SK-N-SH treated with all-trans-retinoic acid at 6 μM for 48 hours (cell line): ENCODE data around the gene KAT6B.

Source experiments
- ATAC-seq: fragments of 200-7000 bp; cut with Tn5 transposase; 3 replicates; pipeline ENCODE4 v1.9.1; 2020; ENCODE audit warnings: mild to moderate bottlenecking, moderate library complexity
- ARNTL ChIP-seq: fragments of 450-650 bp; formaldehyde crosslinking; IDR thresholded peaks from 2 replicates; pipeline ENCODE4 v1.5.0; 2020; ENCODE audit warnings: low read depth, mild to moderate bottlenecking, moderate library complexity, borderline replicate concordance
- BACH2 ChIP-seq: fragments of 250-450 bp; sonication (Bioruptor Pico); IDR thresholded peaks from 2 replicates; pipeline ENCODE4 v1.9.0; 2021; ENCODE audit warnings: mild to moderate bottlenecking, borderline replicate concordance
- CSDC2 ChIP-seq: fragments of 250-450 bp; sonication (Bioruptor Pico); IDR thresholded peaks from 2 replicates; pipeline ENCODE4 v1.5.0; 2020; ENCODE audit warnings: mild to moderate bottlenecking, moderate library complexity
- ESRRG ChIP-seq: fragments of 250-450 bp; sonication (Bioruptor Pico); IDR thresholded peaks from 2 replicates; pipeline ENCODE4 v1.6.1; 2021; ENCODE audit warnings: mild to moderate bottlenecking
- GLIS3 ChIP-seq: fragments of 250-450 bp; sonication (Bioruptor Pico); IDR thresholded peaks from 2 replicates; pipeline ENCODE4 v1.5.0; 2020; ENCODE audit warnings: mild to moderate bottlenecking, moderate library complexity
- ISL1 ChIP-seq: fragments of 250-450 bp; sonication (Bioruptor Pico); IDR thresholded peaks from 2 replicates; pipeline ENCODE4 v2.1.2; 2022; ENCODE audit warnings: mild to moderate bottlenecking, moderate library complexity
- OSR1 ChIP-seq: fragments of 250-450 bp; sonication (Bioruptor Pico); IDR thresholded peaks from 2 replicates; pipeline ENCODE4 v1.8.0; 2022; ENCODE audit warnings: moderate library complexity, mild to moderate bottlenecking, inconsistent platforms
- PPARA ChIP-seq: fragments of 250-450 bp; sonication (Bioruptor Pico); IDR thresholded peaks from 2 replicates; pipeline ENCODE4 v1.5.0; 2020; ENCODE audit warnings: mild to moderate bottlenecking, borderline replicate concordance
- RARB ChIP-seq: fragments of 250-450 bp; sonication (Bioruptor Pico); IDR thresholded peaks from 2 replicates; pipeline ENCODE4 v1.8.0; 2021; ENCODE audit warnings: mild to moderate bottlenecking, moderate library complexity
- SNAI2 ChIP-seq: fragments of 250-450 bp; sonication (Bioruptor Pico); IDR thresholded peaks from 2 replicates; pipeline ENCODE4 v1.5.0; 2020; ENCODE audit warnings: mild to moderate bottlenecking, moderate library complexity
- TCF4 ChIP-seq: fragments of 250-450 bp; sonication (Bioruptor Pico); IDR thresholded peaks from 2 replicates; pipeline ENCODE4 v1.8.0; 2021; ENCODE audit warnings: mild to moderate bottlenecking, moderate library complexity, borderline replicate concordance
- TOX ChIP-seq: fragments of 250-450 bp; sonication (Bioruptor Pico); IDR thresholded peaks from 2 replicates; pipeline ENCODE4 v1.8.0; 2021; ENCODE audit warnings: mild to moderate bottlenecking, moderate library complexity, borderline replicate concordance
- ZC3H10 ChIP-seq: fragments of 250-450 bp; sonication (Bioruptor Pico); IDR thresholded peaks from 2 replicates; pipeline ENCODE4 v1.5.1; 2021; ENCODE audit warnings: mild to moderate bottlenecking, moderate library complexity
- ZFP3 ChIP-seq: fragments of 250-450 bp; sonication (Bioruptor Pico); IDR thresholded peaks from 2 replicates; pipeline ENCODE4 v1.5.0; 2020; ENCODE audit warnings: mild to moderate bottlenecking, moderate library complexity
- ZNF565 ChIP-seq: fragments of 450-650 bp; formaldehyde crosslinking; conservative IDR thresholded peaks from 2 replicates; pipeline ENCODE4 v1.5.0; 2020; ENCODE audit warnings: low read depth, mild to moderate bottlenecking, moderate library complexity
- ZNF70 ChIP-seq: fragments of 450-650 bp; formaldehyde crosslinking; IDR thresholded peaks from 2 replicates; pipeline ENCODE4 v1.5.0; 2020; ENCODE audit warnings: mild to moderate bottlenecking, moderate library complexity
- ZNF8 ChIP-seq: fragments of 450-650 bp; formaldehyde crosslinking; IDR thresholded peaks from 2 replicates; pipeline ENCODE4 v1.5.0; 2020; ENCODE audit warnings: mild to moderate bottlenecking, moderate library complexity
- TF ChIP-seq, protein P1 (sequence below): fragments of 250-450 bp; sonication (Bioruptor Pico); IDR thresholded peaks from 2 replicates; pipeline ENCODE4 v1.8.0; 2021; ENCODE audit warnings: low read depth, mild to moderate bottlenecking, moderate library complexity, borderline replicate concordance
- TF ChIP-seq, protein P2 (sequence below): fragments of 250-450 bp; sonication (Bioruptor Pico); IDR thresholded peaks from 2 replicates; pipeline ENCODE4 v1.5.1; 2020; ENCODE audit warnings: low read depth, mild to moderate bottlenecking, moderate library complexity
- TF ChIP-seq, protein P3 (sequence below): fragments of 250-450 bp; sonication (Bioruptor Pico); IDR thresholded peaks from 2 replicates; pipeline ENCODE4 v1.8.0; 2020; ENCODE audit warnings: mild to moderate bottlenecking, moderate library complexity, borderline replicate concordance
- TF ChIP-seq, protein P4 (sequence below): fragments of 250-450 bp; sonication (Bioruptor Pico); IDR thresholded peaks from 2 replicates; pipeline ENCODE4 v1.5.1; 2021; ENCODE audit warnings: mild to moderate bottlenecking, moderate library complexity
- TF ChIP-seq, protein P5 (sequence below): fragments of 250-450 bp; sonication (Bioruptor Pico); IDR thresholded peaks from 2 replicates; pipeline ENCODE4 v1.5.0; 2020; ENCODE audit warnings: mild to moderate bottlenecking, moderate library complexity

KAT6B gene

DNA sequence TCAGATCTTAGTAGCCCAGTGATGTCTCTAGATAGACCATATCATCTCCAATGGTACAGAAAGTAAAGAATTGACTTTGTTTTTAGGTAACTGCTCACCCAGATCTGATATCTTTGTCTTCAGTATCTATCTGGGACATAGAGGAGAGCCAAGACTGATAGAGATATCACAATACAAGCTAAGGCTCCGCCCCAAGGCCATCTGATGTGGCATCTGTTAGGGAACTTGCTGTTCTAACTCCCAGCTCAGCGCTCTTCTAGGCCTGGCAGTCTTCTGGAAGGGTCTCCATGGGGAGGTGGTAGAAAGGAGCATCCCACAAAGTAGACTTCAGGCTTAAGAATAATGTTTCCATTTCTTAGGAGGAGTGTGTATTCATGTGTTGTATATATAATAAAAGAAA lies 196.7 kb downstream of the KAT6B start:
- no peak for TF ChIP-seq ISL1 (CRISPR knock-in tag)
- no peak for TF ChIP-seq CSDC2 (CRISPR knock-in tag)
- TF ChIP-seq, protein P1, sequence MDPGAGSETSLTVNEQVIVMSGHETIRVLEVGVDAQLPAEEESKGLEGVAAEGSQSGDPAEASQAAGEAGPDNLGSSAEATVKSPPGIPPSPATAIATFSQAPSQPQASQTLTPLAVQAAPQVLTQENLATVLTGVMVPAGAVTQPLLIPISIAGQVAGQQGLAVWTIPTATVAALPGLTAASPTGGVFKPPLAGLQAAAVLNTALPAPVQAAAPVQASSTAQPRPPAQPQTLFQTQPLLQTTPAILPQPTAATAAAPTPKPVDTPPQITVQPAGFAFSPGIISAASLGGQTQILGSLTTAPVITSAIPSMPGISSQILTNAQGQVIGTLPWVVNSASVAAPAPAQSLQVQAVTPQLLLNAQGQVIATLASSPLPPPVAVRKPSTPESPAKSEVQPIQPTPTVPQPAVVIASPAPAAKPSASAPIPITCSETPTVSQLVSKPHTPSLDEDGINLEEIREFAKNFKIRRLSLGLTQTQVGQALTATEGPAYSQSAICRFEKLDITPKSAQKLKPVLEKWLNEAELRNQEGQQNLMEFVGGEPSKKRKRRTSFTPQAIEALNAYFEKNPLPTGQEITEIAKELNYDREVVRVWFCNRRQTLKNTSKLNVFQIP (CRISPR knock-in tag): no peak
- no peak for TF ChIP-seq ARNTL
- no peak for TF ChIP-seq OSR1
- TF ChIP-seq PPARA (CRISPR knock-in tag): no peak
- no peak for TF ChIP-seq TOX (CRISPR knock-in tag)
- no peak for TF ChIP-seq SNAI2 (CRISPR knock-in tag)
- TF ChIP-seq, protein P2, sequence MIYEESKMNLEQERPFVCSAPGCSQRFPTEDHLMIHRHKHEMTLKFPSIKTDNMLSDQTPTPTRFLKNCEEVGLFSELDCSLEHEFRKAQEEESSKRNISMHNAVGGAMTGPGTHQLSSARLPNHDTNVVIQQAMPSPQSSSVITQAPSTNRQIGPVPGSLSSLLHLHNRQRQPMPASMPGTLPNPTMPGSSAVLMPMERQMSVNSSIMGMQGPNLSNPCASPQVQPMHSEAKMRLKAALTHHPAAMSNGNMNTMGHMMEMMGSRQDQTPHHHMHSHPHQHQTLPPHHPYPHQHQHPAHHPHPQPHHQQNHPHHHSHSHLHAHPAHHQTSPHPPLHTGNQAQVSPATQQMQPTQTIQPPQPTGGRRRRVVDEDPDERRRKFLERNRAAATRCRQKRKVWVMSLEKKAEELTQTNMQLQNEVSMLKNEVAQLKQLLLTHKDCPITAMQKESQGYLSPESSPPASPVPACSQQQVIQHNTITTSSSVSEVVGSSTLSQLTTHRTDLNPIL: no peak
- TF ChIP-seq ESRRG (CRISPR knock-in tag): no peak
- TF ChIP-seq ZNF8 (CRISPR knock-in tag): no peak
- no peak for TF ChIP-seq ZFP3 (CRISPR knock-in tag)
- no peak for TF ChIP-seq ZNF70 (CRISPR knock-in tag)
- TF ChIP-seq BACH2: no peak
- TF ChIP-seq RARB: no peak
- TF ChIP-seq ZNF565 (CRISPR knock-in tag): no peak
- TF ChIP-seq GLIS3 (CRISPR knock-in tag): no peak
- TF ChIP-seq, protein P3, sequence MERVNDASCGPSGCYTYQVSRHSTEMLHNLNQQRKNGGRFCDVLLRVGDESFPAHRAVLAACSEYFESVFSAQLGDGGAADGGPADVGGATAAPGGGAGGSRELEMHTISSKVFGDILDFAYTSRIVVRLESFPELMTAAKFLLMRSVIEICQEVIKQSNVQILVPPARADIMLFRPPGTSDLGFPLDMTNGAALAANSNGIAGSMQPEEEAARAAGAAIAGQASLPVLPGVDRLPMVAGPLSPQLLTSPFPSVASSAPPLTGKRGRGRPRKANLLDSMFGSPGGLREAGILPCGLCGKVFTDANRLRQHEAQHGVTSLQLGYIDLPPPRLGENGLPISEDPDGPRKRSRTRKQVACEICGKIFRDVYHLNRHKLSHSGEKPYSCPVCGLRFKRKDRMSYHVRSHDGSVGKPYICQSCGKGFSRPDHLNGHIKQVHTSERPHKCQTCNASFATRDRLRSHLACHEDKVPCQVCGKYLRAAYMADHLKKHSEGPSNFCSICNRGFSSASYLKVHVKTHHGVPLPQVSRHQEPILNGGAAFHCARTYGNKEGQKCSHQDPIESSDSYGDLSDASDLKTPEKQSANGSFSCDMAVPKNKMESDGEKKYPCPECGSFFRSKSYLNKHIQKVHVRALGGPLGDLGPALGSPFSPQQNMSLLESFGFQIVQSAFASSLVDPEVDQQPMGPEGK (CRISPR knock-in tag): no peak
- TF ChIP-seq, protein P4, sequence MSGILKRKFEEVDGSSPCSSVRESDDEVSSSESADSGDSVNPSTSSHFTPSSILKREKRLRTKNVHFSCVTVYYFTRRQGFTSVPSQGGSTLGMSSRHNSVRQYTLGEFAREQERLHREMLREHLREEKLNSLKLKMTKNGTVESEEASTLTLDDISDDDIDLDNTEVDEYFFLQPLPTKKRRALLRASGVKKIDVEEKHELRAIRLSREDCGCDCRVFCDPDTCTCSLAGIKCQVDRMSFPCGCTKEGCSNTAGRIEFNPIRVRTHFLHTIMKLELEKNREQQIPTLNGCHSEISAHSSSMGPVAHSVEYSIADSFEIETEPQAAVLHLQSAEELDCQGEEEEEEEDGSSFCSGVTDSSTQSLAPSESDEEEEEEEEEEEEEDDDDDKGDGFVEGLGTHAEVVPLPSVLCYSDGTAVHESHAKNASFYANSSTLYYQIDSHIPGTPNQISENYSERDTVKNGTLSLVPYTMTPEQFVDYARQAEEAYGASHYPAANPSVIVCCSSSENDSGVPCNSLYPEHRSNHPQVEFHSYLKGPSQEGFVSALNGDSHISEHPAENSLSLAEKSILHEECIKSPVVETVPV: no peak
- TF ChIP-seq ZC3H10: no peak

DNA sequence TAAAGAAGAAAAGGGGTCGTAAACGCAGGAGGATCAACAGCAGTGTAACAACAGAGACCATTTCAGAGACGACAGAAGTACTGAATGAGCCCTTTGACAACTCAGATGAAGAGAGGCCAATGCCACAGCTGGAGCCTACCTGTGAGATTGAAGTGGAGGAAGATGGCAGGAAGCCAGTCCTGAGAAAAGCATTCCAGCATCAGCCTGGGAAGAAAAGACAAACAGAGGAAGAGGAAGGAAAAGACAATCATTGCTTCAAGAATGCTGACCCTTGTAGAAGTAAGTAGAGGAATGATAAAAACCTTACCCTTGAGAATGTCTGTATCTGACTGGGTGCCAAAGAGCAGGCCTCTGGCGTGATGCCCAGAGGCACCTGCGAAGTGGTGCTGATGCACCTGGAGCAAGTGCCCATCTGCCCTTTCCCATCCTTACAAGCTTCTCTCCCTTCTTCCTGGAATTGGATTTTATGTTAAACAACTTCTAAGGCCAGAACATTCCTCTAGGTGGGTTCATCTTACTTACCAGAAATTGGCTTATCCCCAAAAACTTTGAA lies 198.6 kb downstream of the KAT6B start:
- TF ChIP-seq ZNF70 (CRISPR knock-in tag) (no peak), PPARA (CRISPR knock-in tag) (no peak), ISL1 (CRISPR knock-in tag) (no peak), RARB (no peak), ARNTL (no peak), TOX (CRISPR knock-in tag) (no peak), ZFP3 (CRISPR knock-in tag) (no peak), SNAI2 (CRISPR knock-in tag) (no peak), ESRRG (CRISPR knock-in tag) (no peak), OSR1 (no peak), BACH2 (no peak), TCF4 (CRISPR knock-in tag) (no peak), ZC3H10 (no peak)
- TF ChIP-seq, protein P3 (CRISPR knock-in tag): no peak
- TF ChIP-seq, protein P5, sequence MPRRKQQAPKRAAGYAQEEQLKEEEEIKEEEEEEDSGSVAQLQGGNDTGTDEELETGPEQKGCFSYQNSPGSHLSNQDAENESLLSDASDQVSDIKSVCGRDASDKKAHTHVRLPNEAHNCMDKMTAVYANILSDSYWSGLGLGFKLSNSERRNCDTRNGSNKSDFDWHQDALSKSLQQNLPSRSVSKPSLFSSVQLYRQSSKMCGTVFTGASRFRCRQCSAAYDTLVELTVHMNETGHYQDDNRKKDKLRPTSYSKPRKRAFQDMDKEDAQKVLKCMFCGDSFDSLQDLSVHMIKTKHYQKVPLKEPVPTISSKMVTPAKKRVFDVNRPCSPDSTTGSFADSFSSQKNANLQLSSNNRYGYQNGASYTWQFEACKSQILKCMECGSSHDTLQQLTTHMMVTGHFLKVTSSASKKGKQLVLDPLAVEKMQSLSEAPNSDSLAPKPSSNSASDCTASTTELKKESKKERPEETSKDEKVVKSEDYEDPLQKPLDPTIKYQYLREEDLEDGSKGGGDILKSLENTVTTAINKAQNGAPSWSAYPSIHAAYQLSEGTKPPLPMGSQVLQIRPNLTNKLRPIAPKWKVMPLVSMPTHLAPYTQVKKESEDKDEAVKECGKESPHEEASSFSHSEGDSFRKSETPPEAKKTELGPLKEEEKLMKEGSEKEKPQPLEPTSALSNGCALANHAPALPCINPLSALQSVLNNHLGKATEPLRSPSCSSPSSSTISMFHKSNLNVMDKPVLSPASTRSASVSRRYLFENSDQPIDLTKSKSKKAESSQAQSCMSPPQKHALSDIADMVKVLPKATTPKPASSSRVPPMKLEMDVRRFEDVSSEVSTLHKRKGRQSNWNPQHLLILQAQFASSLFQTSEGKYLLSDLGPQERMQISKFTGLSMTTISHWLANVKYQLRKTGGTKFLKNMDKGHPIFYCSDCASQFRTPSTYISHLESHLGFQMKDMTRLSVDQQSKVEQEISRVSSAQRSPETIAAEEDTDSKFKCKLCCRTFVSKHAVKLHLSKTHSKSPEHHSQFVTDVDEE (CRISPR knock-in tag): no peak
- TF ChIP-seq, protein P2: no peak
- TF ChIP-seq, protein P4: no peak
- TF ChIP-seq, protein P1 (CRISPR knock-in tag): no peak
- no peak for ATAC-seq

More for the DNA sequence above, 196.7 kb downstream of the KAT6B start:
- ATAC-seq: no peak
